ENCODE results near the gene RPAP3.

- TF ChIP-seq, protein P1, sequence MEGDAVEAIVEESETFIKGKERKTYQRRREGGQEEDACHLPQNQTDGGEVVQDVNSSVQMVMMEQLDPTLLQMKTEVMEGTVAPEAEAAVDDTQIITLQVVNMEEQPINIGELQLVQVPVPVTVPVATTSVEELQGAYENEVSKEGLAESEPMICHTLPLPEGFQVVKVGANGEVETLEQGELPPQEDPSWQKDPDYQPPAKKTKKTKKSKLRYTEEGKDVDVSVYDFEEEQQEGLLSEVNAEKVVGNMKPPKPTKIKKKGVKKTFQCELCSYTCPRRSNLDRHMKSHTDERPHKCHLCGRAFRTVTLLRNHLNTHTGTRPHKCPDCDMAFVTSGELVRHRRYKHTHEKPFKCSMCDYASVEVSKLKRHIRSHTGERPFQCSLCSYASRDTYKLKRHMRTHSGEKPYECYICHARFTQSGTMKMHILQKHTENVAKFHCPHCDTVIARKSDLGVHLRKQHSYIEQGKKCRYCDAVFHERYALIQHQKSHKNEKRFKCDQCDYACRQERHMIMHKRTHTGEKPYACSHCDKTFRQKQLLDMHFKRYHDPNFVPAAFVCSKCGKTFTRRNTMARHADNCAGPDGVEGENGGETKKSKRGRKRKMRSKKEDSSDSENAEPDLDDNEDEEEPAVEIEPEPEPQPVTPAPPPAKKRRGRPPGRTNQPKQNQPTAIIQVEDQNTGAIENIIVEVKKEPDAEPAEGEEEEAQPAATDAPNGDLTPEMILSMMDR (conservative IDR thresholded peaks at IDR 0.05; ENCODE audit: low read length), result no peak
- TF ChIP-seq EZH2phosphoT487 (IDR thresholded peaks at IDR 0.05; ENCODE audit: borderline replicate concordance), result no peak
Observed at GRCh38 chr12:47710278-47710677, 4.4 kb upstream of the RPAP3 start.
